ENCODE measurements around the gene RBM5. TPM values are rescaled to one million over a fixed set of nuclear protein-coding genes. Genes with fewer than 3 reads are reported as not detected.
A peak's percentile ranks its signal among the peaks of the same experiment; 100 is the strongest.

The RBM5 gene
- total RNA-seq, 2 donors from 2014 or later = 292 to 353 TPM

DNA sequence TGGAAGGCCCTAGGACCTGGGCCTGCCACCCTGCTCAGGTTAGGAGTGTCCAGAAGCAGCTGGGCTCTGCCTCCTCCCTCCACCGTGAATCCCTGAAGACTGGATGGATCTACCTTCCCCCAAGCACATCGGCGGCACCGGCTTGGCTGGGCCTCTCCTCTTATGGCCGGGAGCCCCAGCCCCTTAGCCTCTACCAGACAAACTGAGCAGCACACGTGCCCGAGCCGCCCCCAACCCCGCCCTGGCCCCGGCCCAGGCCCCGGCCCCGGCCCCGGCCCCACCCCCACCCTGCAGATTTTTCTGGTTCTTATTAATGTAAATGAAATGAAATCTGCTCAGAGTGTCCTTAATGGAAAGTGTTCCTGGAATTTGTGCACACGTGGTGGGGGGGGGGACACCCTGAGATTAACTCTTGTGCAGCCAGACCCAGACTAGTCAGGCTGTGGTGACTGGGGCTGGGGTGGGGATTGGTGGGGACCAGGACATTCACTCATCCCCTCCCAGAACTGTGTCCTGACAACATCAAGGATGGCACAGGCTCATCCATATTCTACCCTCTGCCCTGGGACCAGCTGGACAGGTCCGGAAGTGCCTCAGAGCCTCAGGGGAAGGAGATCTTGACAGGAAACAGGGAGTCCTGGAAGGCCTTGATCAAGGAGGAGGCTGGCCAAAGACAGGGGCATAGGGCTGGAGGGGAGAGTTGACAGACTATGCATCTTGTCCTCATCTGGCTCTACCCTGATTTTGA, 35.5 kb downstream of the RBM5 start:
- H3K27ac Mint-ChIP-seq = no peak overlapping the region
- H3K36me3 Mint-ChIP-seq (ENCODE audit: low read depth) = no peaks in the 10 kb centered on the region
- no peaks in the 10 kb centered on the region for H3K9me3 ChIP-seq (ENCODE audit: control insufficient read depth, low read length, poor library complexity, severe bottlenecking)
- H3K4me3 Mint-ChIP-seq = no peak overlapping the region
- no peaks in the 10 kb centered on the region for H3K27me3 Mint-ChIP-seq
- no peak for DNase-seq
- peaks cover 2% of the 10 kb centered on the region for H3K4me1 Mint-ChIP-seq
- no peak for ATAC-seq

- no peak overlapping the region for H3K27ac Mint-ChIP-seq
- H3K27me3 Mint-ChIP-seq = no peaks in the 10 kb centered on the region
- no peak for ATAC-seq
- H3K36me3 Mint-ChIP-seq (ENCODE audit: low read depth) = no peaks in the 10 kb centered on the region
- H3K4me3 Mint-ChIP-seq = no peak overlapping the region
- no peak for DNase-seq
- no peaks in the 10 kb centered on the region for H3K9me3 ChIP-seq (ENCODE audit: control insufficient read depth, low read length, poor library complexity, severe bottlenecking)
- peaks cover 2% of the 10 kb centered on the region for H3K4me1 Mint-ChIP-seq
These were observed 36.1 kb downstream of the RBM5 start for GRCh38 chr3:50124800-50125178.

DNA sequence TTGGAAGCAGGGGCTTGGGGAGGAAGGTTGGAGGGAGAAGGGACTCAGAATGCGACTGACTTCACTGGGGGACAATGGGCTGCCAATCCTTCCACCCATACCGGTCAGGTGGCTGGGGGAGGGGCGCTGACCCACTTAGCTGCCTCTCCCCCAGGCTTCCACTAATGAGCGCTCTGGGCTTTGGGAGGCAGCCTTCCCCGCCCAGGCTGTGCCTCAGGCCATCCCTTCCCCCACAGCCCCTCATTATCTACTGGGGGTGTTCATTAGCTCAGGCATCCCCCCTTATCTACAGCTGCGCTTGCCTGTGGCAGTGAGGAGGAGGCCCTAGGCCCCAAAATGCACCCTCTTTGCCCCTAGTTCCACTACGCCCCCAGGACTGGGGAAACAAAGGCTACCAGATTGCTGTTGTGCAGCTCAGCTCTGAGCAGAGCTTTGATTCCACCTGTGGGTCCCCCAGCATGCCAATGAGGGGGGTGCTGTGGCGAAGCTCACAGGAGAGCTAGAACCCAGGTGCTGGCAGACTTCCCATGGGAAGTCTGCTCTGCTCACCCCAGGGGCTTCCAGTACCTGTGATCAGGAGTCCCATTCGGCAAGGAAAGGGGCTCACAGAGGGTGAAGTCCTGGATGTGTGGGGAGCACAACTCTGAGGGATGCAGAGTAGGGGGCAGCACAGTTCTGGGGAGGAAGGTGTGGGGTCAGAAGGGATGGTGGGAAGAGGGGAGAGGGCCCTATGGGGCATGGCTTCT, 37.0 kb downstream of the RBM5 start:
- Mint-ChIP-seq H3K36me3 (ENCODE audit: low read depth) (no peaks in the 10 kb centered on the region), H3K4me1 (peaks cover 2% of the 10 kb centered on the region), H3K27me3 (no peaks in the 10 kb centered on the region), H3K4me3 (no peak overlapping the region), H3K27ac (no peak overlapping the region)
- ATAC-seq = no peak
- DNase-seq = no peak
- no peaks in the 10 kb centered on the region for H3K9me3 ChIP-seq (ENCODE audit: control insufficient read depth, low read length, poor library complexity, severe bottlenecking)

DNA sequence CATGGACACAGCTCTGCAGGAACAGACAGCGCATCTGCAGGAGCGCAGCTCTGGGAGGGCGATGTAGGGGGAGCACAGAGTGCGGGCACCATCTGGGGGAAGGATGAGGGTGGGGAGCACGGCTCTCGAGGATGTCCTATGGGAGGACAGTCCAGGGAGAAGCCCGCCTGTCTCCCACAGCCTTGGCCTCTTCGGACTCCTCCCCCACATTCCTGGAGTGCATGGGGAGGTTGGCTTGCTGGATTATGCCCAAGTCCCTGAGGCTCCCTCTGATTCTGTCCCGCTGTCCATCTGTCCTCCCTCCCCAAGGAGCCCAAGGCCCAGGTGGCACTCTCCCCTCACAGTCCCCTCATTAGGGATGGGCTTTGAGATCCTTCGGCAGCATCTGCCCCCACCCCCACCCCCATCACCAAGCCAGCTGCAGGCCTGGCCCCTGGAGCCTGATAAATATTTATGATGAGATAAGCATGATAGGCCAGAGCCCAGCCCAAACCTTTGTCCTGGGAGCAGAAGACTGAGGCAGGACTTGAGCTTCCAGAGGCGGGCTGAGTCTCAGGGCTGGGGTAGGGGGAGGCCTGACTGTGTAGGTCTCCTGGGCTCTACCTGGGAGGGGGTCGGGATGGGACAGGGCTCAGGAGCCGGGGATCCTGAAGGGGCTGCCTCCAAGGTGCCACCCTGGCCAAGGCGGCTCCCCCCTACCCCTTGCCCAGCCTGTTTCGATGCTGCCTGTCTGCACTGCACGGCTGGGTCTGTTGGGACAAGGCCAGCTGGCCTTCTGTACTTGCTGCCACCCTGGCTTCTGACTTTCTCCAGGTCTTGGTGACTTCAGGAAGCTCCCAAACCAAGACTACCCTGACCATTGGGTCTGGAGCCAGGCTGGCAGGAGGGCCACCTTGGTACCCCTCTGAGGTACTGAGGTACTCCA, 37.8 kb downstream of the RBM5 start:
- no peak for DNase-seq
- no peak for ATAC-seq
- H3K36me3 Mint-ChIP-seq (ENCODE audit: low read depth) = no peaks in the 10 kb centered on the region
- H3K4me3 Mint-ChIP-seq = no peak overlapping the region
- no peaks in the 10 kb centered on the region for H3K27me3 Mint-ChIP-seq
- H3K27ac Mint-ChIP-seq = no peak overlapping the region
- H3K9me3 ChIP-seq (ENCODE audit: control insufficient read depth, low read length, poor library complexity, severe bottlenecking) = no peaks in the 10 kb centered on the region
- H3K4me1 Mint-ChIP-seq = no peaks in the 10 kb centered on the region

- no peaks in the 10 kb centered on the region for H3K9me3 ChIP-seq (ENCODE audit: control insufficient read depth, low read length, poor library complexity, severe bottlenecking)
- Mint-ChIP-seq H3K27ac (no peak overlapping the region), H3K36me3 (ENCODE audit: low read depth) (no peaks in the 10 kb centered on the region), H3K4me3 (no peak overlapping the region), H3K27me3 (no peaks in the 10 kb centered on the region), H3K4me1 (no peaks in the 10 kb centered on the region)
- DNase-seq = no peak
- ATAC-seq = no peak
These were observed 38.6 kb downstream of the RBM5 start for GRCh38 chr3:50127251-50127691.

- Mint-ChIP-seq H3K4me1 (no peaks in the 10 kb centered on the region), H3K36me3 (ENCODE audit: low read depth) (no peaks in the 10 kb centered on the region), H3K27ac (no peak overlapping the region), H3K27me3 (no peaks in the 10 kb centered on the region), H3K4me3 (peak overlapping the region; percentile 41)
- H3K9me3 ChIP-seq (ENCODE audit: control insufficient read depth, low read length, poor library complexity, severe bottlenecking) = no peaks in the 10 kb centered on the region
- ATAC-seq = no peak
- DNase-seq = no peak
These were observed 39.3 kb downstream of the RBM5 start for GRCh38 chr3:50128001-50128400.

DNA sequence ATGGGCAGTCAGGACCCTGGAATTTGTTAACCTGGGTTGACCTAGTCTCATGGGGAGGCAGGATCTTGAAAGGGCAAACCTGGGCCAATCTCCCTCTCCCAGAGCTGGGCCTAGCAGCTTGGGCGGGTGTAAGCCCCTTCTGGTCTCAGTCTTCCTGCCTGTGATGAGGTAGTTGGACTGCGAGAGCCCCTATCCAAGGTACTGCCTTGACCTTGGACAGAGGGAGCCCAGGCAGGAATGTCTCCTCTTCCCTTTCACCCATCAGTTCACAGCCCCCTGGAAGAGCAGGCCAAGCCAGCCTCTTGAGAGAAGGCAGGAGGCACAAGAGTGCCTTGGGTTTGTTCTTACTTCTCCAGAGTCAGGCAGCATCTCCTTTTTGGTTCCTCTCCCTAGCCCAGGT, 41.7 kb downstream of the RBM5 start:
- Mint-ChIP-seq H3K27me3 (no peaks in the 10 kb centered on the region), H3K4me1 (no peaks in the 10 kb centered on the region), H3K36me3 (ENCODE audit: low read depth) (no peaks in the 10 kb centered on the region), H3K4me3 (no peak overlapping the region), H3K27ac (no peak overlapping the region)
- DNase-seq (no peak), ATAC-seq (no peak)
- H3K9me3 ChIP-seq (ENCODE audit: control insufficient read depth, low read length, poor library complexity, severe bottlenecking) = no peaks in the 10 kb centered on the region

DNA sequence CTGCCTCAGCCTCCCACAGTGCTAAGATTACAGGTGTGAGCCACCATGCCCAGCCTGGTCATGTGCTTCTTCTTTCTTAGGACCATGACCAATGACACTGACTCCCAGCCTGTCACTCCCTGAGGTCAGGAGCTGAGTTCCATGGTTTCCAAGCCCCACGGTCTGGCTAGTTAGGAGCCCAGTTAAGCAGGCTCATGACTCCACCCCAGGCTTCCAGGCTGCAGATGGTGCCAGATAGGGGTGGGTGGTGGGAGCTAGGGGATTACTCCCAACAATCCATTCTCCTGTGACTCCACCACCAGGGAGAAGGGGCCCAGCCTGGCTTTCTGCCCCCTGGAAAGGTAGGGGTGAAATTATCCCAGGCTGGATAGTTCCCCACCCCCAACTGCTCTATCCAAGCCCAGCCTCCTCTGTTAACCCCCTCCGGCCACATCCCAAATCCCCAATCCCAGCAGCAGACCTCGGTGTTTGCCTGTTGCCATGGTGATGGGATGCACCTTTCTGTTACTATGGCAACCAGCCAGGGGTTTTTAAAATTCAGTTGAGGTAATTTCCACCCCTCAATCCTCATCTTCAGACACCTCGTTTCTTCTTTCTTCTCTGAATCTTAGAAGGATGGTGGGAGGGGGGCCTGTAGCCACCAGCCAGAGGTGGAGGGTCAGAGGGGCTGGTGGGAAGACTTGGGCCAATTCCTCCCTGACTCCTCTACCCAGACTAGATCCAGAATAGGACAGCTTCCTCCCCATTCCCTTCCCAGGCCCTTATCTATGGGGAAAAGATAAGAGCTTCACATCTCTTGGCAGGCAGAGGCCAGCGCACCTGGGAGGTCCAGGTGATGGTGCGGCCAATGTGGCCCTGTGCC, 43.9 kb downstream of the RBM5 start:
- ATAC-seq (no peak), DNase-seq (no peak)
- Mint-ChIP-seq H3K4me1 (no peaks in the 10 kb centered on the region), H3K4me3 (no peak overlapping the region), H3K36me3 (ENCODE audit: low read depth) (no peaks in the 10 kb centered on the region), H3K27me3 (no peaks in the 10 kb centered on the region), H3K27ac (peak overlapping the region; percentile 21)
- H3K9me3 ChIP-seq (ENCODE audit: control insufficient read depth, low read length, poor library complexity, severe bottlenecking) = no peaks in the 10 kb centered on the region

- H3K4me3 Mint-ChIP-seq = no peak overlapping the region
- H3K27me3 Mint-ChIP-seq = no peaks in the 10 kb centered on the region
- no peaks in the 10 kb centered on the region for H3K9me3 ChIP-seq (ENCODE audit: control insufficient read depth, low read length, poor library complexity, severe bottlenecking)
- peaks cover 1% of the 10 kb centered on the region for H3K4me1 Mint-ChIP-seq
- peak overlapping the region; percentile 21 for H3K27ac Mint-ChIP-seq
- DNase-seq (no peak), ATAC-seq (no peak)
- H3K36me3 Mint-ChIP-seq (ENCODE audit: low read depth) = no peaks in the 10 kb centered on the region
These were observed 44.5 kb downstream of the RBM5 start for GRCh38 chr3:50133283-50133615.

DNA sequence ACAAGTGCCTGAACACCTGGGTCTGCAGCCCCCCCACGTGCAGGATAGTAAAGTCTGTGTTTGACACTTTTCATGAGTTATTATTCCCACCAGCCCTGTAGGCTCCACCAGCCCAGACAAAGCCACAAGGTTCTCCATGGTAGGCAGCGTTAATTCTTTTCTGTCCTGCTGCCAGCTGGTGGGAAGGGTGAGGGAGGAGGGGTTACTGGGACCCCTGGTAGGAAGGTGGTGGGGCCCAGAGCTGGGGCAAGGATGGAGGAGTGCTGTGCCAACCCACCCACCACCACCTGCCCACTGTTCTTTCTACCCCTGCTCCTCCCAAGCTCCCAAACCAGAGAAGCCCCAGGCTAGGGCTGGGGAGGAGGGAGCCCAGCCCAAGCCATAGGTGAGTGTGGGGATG, 45.6 kb downstream of the RBM5 start:
- H3K27ac Mint-ChIP-seq = no peak overlapping the region
- no peaks in the 10 kb centered on the region for H3K9me3 ChIP-seq (ENCODE audit: control insufficient read depth, low read length, poor library complexity, severe bottlenecking)
- H3K27me3 Mint-ChIP-seq = no peaks in the 10 kb centered on the region
- no peak overlapping the region for H3K4me3 Mint-ChIP-seq
- DNase-seq (no peak), ATAC-seq (no peak)
- peaks cover 7% of the 10 kb centered on the region for H3K4me1 Mint-ChIP-seq
- H3K36me3 Mint-ChIP-seq (ENCODE audit: low read depth) = no peaks in the 10 kb centered on the region

GRCh38 chr3:50135964-50136363, 47.2 kb downstream of the RBM5 start:
- Mint-ChIP-seq H3K4me3 (no peak overlapping the region), H3K4me1 (peaks cover 9% of the 10 kb centered on the region), H3K27me3 (no peaks in the 10 kb centered on the region), H3K36me3 (ENCODE audit: low read depth) (no peaks in the 10 kb centered on the region), H3K27ac (no peak overlapping the region)
- ATAC-seq (no peak), DNase-seq (no peak)
- no peaks in the 10 kb centered on the region for H3K9me3 ChIP-seq (ENCODE audit: control insufficient read depth, low read length, poor library complexity, severe bottlenecking)

GRCh38 chr3:50136714-50137405, 48.1 kb downstream of the RBM5 start:
- ATAC-seq = no peak
- peak overlapping the region; percentile 56 for H3K27ac Mint-ChIP-seq
- no peaks in the 10 kb centered on the region for H3K36me3 Mint-ChIP-seq (ENCODE audit: low read depth)

More at GRCh38 chr3:50136714-50137405, 48.1 kb downstream of the RBM5 start:
- no peaks in the 10 kb centered on the region for H3K9me3 ChIP-seq (ENCODE audit: control insufficient read depth, low read length, poor library complexity, severe bottlenecking)
- no peak for DNase-seq
- no peak overlapping the region for H3K4me3 Mint-ChIP-seq
- H3K4me1 Mint-ChIP-seq = peaks cover 9% of the 10 kb centered on the region
- no peaks in the 10 kb centered on the region for H3K27me3 Mint-ChIP-seq
